Activated T-cell treated with anti-CD3 and anti-CD28 coated beads, Interleukin-2, amount 50 U/mL, for 4 hours (primary cell): Measurements from ENCODE around the gene MCCC1. TPM values are rescaled to one million over a fixed set of nuclear protein-coding genes. Genes with fewer than 3 reads are reported as not detected.

Experiments used
- ATAC-seq, 2 donors: fragments of 200-7000 bp; cut with Tn5 transposase; one replicate each; pipeline ENCODE4 v1.10.0; 2021
- DNase-seq: peaks from one replicate; pipeline ENCODE4 v3.0.0-alpha.2; 2020
- H3K27me3 Mint-ChIP-seq: one replicate; pipeline ENCODE4 v1.8.0; 2021; ENCODE audit warnings: low read depth, mixed read lengths
- H3K36me3 Mint-ChIP-seq: one replicate; pipeline ENCODE4 v1.8.0; 2022; ENCODE audit warnings: mixed read lengths; ENCODE audit not compliant: insufficient read depth
- H3K4me1 Mint-ChIP-seq: one replicate; pipeline ENCODE4 v1.8.0; 2021; ENCODE audit warnings: low read depth, mixed read lengths
- H3K4me3 Mint-ChIP-seq: one replicate; pipeline ENCODE4 v1.8.0; 2021; ENCODE audit warnings: mild to moderate bottlenecking, moderate library complexity, mixed read lengths
- H3K9me3 Mint-ChIP-seq: one replicate; pipeline ENCODE4 v1.8.0; 2021; ENCODE audit warnings: mixed read lengths
- total RNA-seq, 3 donors: library from RNA; stranded (reverse); gene quantifications; one replicate each; pipeline ENCODE4 v1.2.1, GENCODE V29; 2021

MCCC1 gene
- total RNA-seq, 3 donors from 2014 or later: 14.0 to 18.0 (median 16.9) TPM

DNA sequence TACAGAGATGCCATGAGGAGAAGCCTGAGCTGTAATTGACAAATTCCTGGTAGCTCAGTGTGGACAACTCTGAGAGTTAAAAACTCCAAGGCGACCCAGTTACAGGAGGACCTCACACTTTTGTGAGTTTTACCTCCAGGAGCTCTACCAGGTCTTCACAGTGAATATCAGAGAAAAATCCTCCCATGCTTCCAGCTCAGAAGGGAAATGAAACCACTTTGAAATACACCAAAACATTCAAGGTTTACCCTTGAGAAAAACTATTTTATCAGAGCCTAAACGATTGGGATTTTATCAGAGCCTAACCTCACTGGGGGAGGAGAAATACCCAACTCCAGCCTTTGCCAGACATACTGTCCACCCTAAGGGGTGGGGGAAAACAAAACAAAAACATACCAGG, 52.4 kb downstream of the MCCC1 start:
- Mint-ChIP-seq H3K4me1 (peaks cover 6% of the 10 kb centered on the region), H3K27me3 (no peaks in the 10 kb centered on the region), H3K36me3 (peaks cover 44% of the 10 kb centered on the region), H3K9me3 (peaks cover 5% of the 10 kb centered on the region), H3K4me3 (no peak overlapping the region)
- DNase-seq (no peak), ATAC-seq (no peak)

DNA sequence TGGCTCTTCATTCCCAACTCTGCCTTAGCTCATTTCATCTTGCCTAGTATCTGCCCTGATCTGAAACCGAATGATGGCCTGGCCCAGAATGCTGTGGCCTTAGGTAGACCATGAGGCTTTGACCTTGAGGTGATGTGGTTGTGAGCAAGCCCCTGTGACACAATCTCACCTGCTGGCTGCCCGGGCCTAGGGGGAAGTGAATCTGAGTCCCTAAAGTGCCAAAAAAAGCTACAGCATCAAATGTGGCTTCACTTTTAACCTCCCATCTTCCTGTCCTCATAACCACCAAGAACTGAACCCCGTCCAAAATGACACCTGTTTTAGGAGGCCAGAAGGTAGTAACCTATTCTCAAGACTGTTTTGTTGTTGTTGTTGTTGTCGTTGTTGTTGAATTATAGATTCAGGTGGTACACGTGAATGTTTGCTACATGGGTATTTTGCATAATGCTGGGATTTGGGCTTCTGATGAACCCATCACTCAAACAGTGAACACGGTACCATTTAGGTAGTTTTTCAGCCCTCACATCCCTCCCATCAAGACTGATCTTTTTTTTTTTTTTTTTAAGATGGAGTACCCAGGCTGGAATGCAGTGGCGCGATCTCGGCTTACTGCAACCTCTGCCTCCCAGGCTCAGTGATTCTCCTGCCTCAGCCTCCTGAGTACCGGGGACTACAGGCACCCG, 54.6 kb downstream of the MCCC1 start:
- H3K4me3 Mint-ChIP-seq: no peak overlapping the region
- H3K27me3 Mint-ChIP-seq: no peaks in the 10 kb centered on the region
- DNase-seq (no peak), ATAC-seq (no peak)
- peaks cover 6% of the 10 kb centered on the region for H3K4me1 Mint-ChIP-seq
- no peaks in the 10 kb centered on the region for H3K9me3 Mint-ChIP-seq
- H3K36me3 Mint-ChIP-seq: peaks cover 39% of the 10 kb centered on the region

DNA sequence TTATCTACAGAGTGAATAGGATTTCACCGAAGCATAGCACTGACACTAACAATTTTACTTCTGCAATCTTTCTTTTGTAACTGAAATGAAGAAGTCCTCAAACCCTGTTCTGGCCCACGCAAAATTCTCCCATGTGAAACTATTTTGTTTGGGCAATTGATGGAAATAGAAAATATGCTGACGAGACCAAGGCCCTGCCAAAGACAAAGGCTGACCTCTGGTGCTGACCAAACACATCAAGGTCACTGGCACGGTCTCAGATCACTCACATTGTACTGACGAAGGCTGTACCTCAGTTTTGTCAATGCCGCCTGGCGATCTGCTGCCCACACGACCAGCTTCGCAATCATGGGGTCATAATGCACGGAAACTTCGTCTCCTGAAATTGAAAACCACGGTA, 60.5 kb downstream of the MCCC1 start:
- no peaks in the 10 kb centered on the region for H3K9me3 Mint-ChIP-seq
- peaks cover 47% of the 10 kb centered on the region for H3K36me3 Mint-ChIP-seq
- DNase-seq (no peak), ATAC-seq (no peak)
- H3K4me1 Mint-ChIP-seq: no peaks in the 10 kb centered on the region
- no peaks in the 10 kb centered on the region for H3K27me3 Mint-ChIP-seq
- no peak overlapping the region for H3K4me3 Mint-ChIP-seq

DNA sequence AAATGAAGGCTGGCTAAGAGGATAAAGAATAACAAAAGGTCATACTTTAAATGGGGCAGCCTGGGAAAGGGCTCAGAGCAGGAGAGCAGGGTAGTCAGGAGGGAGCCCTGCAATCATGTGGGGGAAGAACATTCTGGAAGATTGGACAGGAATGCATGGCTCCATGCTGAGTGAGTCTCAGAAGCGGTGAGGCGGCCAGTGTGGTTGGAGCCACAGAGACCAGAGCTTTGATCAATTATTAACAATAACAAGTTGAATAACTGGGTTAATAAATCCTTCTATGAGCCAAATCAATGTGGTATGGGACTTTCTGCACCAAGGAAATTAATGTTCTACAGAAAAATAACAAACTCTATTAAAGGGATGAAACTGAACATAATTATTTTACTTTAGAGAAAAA, 61.1 kb downstream of the MCCC1 start:
- no peak for ATAC-seq
- DNase-seq: no peak
- Mint-ChIP-seq H3K4me1 (no peaks in the 10 kb centered on the region), H3K4me3 (no peak overlapping the region), H3K27me3 (no peaks in the 10 kb centered on the region), H3K36me3 (peaks cover 45% of the 10 kb centered on the region), H3K9me3 (no peaks in the 10 kb centered on the region)

DNA sequence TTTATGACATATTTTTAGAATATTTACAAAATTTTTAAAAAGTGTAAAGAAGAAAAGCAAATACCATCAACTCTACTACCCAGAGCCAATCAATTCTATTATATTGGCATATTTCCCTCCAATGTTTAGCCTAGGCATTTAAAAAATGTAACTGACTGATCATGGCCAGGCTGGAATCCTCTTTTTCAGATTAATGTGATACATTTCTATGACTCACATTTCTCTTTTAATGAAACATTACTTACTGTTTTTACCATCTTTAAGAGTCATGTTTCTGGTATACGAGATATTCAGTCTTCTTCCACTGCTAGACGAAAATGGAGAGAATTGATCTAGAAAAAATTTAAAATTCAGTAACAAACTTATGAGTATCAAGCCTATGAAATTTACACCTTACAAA, 65.5 kb downstream of the MCCC1 start:
- H3K27me3 Mint-ChIP-seq: no peaks in the 10 kb centered on the region
- H3K4me3 Mint-ChIP-seq: no peak overlapping the region
- H3K9me3 Mint-ChIP-seq: no peaks in the 10 kb centered on the region
- peaks cover 50% of the 10 kb centered on the region for H3K36me3 Mint-ChIP-seq
- DNase-seq (no peak), ATAC-seq (no peak)
- no peaks in the 10 kb centered on the region for H3K4me1 Mint-ChIP-seq

DNA sequence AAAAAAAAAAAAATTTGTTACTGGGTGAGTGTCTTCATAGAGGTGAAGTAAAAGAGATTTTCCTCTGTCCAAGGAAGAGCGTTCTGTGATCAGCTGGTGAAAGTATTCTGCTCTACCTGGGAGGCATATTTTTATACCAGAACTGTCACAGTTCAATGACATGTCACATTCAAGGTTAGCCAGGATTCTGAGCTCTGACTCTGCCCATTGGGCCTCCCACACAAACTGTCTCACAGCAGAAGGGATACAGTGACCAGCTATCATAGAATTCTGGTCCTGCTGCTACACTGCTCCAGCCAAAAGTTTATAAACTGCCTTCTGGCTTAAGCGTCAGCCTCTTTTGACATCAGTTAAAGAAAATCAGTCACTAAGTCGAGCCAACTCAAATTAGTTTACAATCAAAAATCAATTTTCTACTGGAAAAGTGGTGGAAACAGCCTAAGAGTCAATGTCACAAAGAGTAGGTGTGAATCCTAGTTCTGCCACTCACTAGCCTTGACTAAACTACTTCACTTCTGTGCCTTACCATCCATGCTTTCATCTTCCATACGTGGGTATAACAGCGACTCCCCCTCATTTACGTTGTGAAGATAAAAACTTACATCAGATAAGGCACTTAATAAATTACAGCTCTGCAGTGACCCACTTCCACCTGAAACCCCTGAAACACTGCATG, 66.3 kb downstream of the MCCC1 start:
- DNase-seq (no peak), ATAC-seq (no peak)
- Mint-ChIP-seq H3K36me3 (peaks cover 52% of the 10 kb centered on the region), H3K4me3 (no peak overlapping the region), H3K9me3 (no peaks in the 10 kb centered on the region), H3K4me1 (no peaks in the 10 kb centered on the region), H3K27me3 (no peaks in the 10 kb centered on the region)

DNA sequence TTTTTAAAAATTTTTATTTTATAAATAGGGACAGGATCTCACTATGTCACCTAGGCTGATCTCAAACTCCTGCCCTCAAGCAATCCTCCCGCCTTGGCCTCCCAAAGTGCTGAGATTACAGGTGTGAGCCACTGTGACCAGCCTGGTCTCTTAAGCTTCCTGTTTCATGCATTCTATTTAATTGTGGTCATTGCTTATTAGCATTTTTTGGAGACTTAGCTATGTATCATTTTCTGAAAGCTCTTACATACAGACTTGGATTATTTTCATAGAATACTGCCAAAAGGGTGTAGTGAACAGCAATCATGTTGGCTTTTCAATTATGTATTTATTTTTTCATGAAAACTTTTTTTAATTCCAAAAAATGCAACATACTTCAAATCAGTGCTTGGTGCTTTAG, 67.5 kb downstream of the MCCC1 start:
- no peak for DNase-seq
- peaks cover 43% of the 10 kb centered on the region for H3K36me3 Mint-ChIP-seq
- H3K27me3 Mint-ChIP-seq: no peaks in the 10 kb centered on the region
- H3K9me3 Mint-ChIP-seq: no peaks in the 10 kb centered on the region
- no peak for ATAC-seq
- H3K4me3 Mint-ChIP-seq: no peak overlapping the region
- no peaks in the 10 kb centered on the region for H3K4me1 Mint-ChIP-seq

DNA sequence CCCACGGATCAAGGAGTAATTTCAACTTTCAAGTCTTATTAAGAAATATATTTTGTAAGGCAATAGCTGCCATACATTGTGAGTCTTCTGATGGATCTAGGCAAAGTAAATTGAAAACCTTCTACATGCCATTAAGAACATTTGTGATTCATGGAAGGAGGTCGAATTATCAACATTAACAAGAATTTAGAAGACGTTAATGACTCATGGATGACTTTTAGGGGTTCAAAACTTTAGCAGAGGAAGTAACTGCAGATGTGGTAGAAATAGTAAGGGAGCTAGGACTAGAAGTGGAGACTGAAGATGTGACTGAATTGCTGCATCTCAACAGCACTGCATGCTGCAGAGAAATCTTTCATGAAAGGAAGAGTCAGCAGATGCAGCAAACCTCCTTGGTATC, 70.9 kb downstream of the MCCC1 start:
- ATAC-seq (no peak), DNase-seq (no peak)
- Mint-ChIP-seq H3K36me3 (peaks cover 32% of the 10 kb centered on the region), H3K27me3 (no peaks in the 10 kb centered on the region), H3K4me1 (no peaks in the 10 kb centered on the region), H3K9me3 (no peaks in the 10 kb centered on the region), H3K4me3 (no peak overlapping the region)

DNA sequence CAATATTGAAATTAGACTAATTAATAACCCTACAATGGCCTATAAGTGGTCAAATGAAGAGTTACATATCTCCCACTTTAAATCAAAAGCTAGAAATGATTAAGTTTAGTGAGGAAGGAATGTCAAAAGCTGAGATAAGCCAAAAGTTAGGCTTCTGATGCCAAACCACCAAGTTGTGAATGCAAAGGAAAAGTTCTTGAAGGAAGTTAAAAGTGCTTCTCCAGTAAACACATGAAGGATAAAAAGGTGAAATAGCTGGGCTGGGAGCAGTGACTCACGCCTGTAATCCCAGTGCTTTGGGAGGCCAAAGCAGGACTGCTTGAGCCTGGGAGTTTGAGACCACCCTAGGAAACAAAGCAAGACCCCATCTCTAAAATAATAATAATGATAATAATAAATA, 72.0 kb downstream of the MCCC1 start:
- no peaks in the 10 kb centered on the region for H3K4me1 Mint-ChIP-seq
- no peak for ATAC-seq
- DNase-seq: no peak
- no peaks in the 10 kb centered on the region for H3K9me3 Mint-ChIP-seq
- no peaks in the 10 kb centered on the region for H3K27me3 Mint-ChIP-seq
- H3K4me3 Mint-ChIP-seq: no peak overlapping the region
- peaks cover 37% of the 10 kb centered on the region for H3K36me3 Mint-ChIP-seq

DNA sequence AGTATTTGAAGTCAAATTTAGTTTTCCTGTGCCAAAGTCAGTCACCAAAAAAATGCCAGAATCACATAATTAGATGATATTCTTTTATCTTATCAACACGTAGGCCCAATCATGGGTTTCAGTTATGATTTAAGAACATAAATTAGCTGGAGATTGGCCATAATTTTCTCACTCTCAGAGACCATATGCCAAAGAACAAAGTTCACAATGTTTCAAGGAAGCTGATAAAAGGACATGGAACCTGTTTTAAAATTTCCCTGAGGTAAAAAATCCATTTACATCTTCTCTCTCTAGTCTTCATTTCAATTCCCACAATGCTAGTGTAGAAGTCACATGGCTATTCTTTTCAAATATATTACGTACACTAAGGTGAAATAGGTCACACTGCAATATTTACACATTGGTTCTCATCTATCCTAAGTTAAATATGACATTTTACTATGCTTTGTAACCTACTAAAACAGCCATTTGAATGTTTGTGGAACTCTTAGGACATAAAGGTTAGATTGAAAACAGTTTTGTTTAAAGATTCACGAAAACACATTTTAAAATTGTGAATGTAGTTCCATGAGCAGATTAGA, 76.3 kb downstream of the MCCC1 start:
- no peaks in the 10 kb centered on the region for H3K27me3 Mint-ChIP-seq
- H3K4me1 Mint-ChIP-seq: no peaks in the 10 kb centered on the region
- H3K4me3 Mint-ChIP-seq: no peak overlapping the region
- no peaks in the 10 kb centered on the region for H3K9me3 Mint-ChIP-seq
- no peak for DNase-seq
- no peak for ATAC-seq
- H3K36me3 Mint-ChIP-seq: peaks cover 34% of the 10 kb centered on the region

DNA sequence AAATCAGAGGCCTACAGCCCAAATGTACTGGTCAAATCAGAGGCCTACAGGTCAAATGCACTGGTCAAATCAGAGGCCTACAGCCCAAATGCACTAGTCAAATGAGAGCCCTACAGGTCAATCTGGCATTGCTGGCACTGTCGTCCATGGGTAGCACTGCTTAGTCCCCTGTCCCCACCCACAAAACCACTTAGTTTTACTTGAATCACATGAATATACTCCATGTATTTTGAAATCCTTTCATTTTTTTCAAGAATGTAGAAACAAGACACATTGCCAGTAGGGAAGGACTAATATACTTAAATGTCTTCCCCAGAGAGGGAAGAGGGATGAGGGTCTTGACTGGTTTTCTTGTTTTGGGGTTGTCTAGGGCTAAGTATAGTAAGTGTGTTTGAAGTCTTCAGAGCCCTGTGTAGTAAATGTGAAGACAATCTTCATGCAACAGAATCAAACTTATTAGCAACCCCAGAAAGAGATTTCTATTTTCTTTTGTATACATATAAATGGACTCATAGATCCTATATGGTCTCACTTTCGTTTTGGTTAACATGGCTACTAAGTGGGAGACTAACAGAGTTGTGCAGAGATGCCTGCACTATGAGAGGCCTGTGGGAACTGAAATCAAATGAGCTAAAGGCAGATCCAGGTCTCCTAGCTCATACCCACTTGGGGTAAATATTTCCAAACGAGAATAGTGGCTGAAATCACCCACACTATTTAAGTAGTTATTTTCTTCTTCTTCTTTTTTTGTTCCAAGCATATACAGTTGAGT, 80.7 kb downstream of the MCCC1 start:
- H3K9me3 Mint-ChIP-seq: no peaks in the 10 kb centered on the region
- H3K4me1 Mint-ChIP-seq: no peaks in the 10 kb centered on the region
- DNase-seq (no peak), ATAC-seq (no peak)
- peaks cover 43% of the 10 kb centered on the region for H3K36me3 Mint-ChIP-seq
- H3K4me3 Mint-ChIP-seq: no peak overlapping the region
- H3K27me3 Mint-ChIP-seq: no peaks in the 10 kb centered on the region

DNA sequence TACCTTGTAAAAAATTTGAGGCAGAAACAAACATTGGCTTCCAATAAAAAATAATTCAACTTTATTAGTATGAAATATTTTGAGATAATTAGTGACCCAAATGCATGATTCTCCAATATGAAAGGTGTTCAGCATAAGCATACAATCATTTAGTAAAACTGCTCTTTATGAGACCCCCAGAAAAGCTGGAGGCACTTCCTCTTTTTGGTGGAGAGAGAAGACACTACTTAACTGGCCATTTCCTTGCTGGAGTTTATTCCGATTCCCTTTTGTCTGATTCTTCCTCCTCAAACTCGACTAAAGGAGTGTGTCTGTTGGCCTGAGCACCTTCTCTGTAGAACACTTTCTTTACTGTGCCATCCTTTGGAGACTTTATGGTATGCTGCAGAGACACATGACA, 84.1 kb downstream of the MCCC1 start:
- no peaks in the 10 kb centered on the region for H3K27me3 Mint-ChIP-seq
- H3K4me3 Mint-ChIP-seq: no peak overlapping the region
- DNase-seq (no peak), ATAC-seq (no peak)
- H3K9me3 Mint-ChIP-seq: no peaks in the 10 kb centered on the region
- H3K4me1 Mint-ChIP-seq: no peaks in the 10 kb centered on the region
- peaks cover 31% of the 10 kb centered on the region for H3K36me3 Mint-ChIP-seq

DNA sequence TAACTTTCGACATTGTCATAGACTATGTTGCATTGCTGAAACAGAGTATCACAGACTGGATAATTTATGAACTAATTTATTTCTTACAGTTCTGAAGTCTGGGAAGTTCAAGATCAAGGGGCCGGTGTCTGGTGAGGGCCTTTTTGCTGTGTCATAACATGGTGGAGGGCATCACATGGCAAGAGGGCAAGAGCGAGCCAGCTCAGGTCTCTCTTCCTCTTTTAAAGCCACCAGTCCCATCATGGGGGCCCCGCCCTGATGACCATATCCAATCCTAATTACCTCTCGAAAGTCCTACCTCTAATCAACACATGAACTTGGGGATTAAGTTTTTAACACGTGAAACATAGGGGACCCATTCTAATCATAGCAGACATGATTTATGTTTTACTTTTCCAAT, 85.4 kb downstream of the MCCC1 start:
- Mint-ChIP-seq H3K27me3 (no peaks in the 10 kb centered on the region), H3K36me3 (peaks cover 23% of the 10 kb centered on the region), H3K4me1 (no peaks in the 10 kb centered on the region), H3K4me3 (no peak overlapping the region), H3K9me3 (no peaks in the 10 kb centered on the region)
- ATAC-seq (no peak), DNase-seq (no peak)

DNA sequence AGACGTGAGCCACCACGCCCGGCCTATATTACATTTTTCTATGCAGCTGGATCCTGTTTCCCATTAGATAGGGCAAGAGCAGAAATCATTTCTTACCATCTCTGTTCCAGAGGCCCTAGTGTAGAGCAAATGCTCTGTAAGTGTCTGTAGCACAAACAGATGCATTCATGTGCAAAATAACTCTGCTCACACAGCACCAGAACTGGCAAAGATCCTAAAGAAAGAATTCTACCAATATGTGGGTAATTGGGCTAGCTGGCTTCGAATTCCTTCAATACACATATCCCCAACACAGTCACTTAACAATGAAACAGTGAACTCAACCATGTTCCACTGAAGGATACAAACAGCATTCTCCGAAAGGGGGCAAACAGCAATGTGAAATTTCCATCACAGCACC, 86.2 kb downstream of the MCCC1 start:
- ATAC-seq (no peak), DNase-seq (no peak)
- Mint-ChIP-seq H3K27me3 (no peaks in the 10 kb centered on the region), H3K4me3 (no peak overlapping the region), H3K36me3 (peaks cover 19% of the 10 kb centered on the region), H3K9me3 (no peaks in the 10 kb centered on the region), H3K4me1 (no peaks in the 10 kb centered on the region)
